ENCODE results near the gene GDF3.

The GDF3 gene

GRCh38 chr12:7666595-7666994 lies 29.0 kb downstream of the GDF3 start:
- no peak for DNase-seq

- no peak for DNase-seq
These were observed 33.8 kb downstream of the GDF3 start for GRCh38 chr12:7661741-7662140.

DNA sequence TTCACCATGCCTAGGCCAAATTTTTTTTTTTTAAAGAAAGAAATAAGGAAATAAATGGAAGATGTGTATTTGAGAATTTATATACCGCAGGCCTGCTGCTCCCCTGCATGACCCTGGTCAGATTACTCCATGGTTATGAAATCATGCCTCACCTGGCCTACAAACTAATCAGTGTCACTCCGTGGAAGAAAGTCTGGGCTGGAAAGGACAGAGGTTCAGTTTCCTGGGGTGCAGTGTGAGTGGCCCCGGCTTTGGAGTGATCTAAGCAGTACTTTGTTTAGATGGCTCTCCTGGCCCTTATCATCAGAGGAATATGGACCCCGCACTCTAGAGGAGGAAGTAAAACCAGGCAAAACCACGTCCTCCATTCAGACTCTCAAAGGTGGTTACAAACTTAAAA lies 39.5 kb downstream of the GDF3 start:
- no peak for DNase-seq

- no peak for DNase-seq
These were observed 45.5 kb downstream of the GDF3 start for GRCh38 chr12:7650091-7650490.

- no peak for DNase-seq
These were observed 48.5 kb downstream of the GDF3 start for GRCh38 chr12:7647071-7647470.

DNA sequence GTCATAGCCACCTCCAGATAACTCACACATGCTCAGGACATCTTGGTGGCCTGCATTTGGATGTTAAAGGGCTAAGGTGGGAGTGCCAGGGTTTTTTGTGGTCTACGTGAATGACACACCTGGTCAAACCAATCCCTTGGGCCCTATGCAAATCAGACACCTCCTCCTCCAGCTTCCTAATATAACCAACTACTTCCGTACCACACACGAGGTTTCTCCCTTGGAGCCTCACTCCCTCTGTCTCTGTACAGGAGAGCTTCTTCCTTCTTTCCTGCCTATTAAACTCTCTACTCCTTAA lies 49.4 kb downstream of the GDF3 start:
- DNase-seq, result no peak

DNA sequence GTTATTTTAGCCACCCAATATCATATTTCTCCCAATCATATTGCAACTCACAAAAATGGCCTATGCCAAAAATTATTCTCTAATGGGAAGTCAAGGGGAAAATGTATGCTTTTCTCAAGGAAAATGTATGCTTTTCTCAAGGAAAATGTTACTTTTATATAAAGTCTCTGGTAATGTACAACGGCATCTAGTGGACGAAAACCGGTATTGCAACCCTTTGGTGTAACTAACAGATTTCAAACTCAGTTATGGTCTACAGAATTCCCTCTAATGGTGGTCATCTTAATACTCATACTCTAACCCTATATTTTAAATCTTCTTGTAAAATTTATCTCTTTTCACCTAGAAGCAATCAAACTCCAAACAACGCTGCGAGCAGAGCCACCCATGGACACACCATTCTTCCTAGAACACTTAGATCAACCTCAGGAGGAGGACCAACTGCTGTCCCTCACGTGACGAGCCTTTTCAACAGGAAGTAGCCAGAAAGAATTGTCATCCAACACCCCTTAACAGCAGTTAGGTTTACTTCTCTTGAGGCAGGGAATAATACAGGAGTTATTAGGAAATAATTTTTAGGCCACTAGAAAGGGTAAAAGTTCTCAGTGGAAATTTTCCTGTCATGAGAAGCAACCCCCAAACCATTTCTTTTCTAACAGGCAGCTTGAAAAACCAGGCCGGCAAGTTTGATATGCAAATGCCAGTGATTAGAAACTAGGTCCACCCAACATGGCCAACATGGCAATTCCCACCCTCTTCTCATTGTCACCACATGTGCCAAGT lies 50.0 kb downstream of the GDF3 start:
- peak; percentile 12 for DNase-seq

GRCh38 chr12:7642876-7643309 lies 52.7 kb downstream of the GDF3 start:
- DNase-seq, result no peak

DNA sequence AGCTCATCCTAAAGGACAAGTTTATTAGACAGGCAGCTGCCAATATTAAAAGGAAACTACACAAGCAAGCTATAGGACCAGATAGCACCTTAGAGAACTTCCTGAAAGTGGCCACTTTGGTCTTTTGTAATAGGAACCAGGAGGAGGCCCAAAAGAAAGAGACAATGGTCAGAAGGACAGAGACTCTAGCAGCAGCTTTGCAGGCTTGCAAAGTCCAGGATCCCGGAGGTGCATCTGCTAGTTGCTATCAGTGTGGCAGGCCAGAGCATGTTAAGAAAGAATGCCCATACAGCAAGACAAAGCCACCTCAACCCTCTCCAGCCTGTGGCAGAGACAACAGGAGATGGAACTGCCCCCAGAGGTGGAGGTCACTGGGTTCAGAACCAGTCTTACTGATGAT lies 53.3 kb downstream of the GDF3 start:
- no peak for DNase-seq

DNA sequence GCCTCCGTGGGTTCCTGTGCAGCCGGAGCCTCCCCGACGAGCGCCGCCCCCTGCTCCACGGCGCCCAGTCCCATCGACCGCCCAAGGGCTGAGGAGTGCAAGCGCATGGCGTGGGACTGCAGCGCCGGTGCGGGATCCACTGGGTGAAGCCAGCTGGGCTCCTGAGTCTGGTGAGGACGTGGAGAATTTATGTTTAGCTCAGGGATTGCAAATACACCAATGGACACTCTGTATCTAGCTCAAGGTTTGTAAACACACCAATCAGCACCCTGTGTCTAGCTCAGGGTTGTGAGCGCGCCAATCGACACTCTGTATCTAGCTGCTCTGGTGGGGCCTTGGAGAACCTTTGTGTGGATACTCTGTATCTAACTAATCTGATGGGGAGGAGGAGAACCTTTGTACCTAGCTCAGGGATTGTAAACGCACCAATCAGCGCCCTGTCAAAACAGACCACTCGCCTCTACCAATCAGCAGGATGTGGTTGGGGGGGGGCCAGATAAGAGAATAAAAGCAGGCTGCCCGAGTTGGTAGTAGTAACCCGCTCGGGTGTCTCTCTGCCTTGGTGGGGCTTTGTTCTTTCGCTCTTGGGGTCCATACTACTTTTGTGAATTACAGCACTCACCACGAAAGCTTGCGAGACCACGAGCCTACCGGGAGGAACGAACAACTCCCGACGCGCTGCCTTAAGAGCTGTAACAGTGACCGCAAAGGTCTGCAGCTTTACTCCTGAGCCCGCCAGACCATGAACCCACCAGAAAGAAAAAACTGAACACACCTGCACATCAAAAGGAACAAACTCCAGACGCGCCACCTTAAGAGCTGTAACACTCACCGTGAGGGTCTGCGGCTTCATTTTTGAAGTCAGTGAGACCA lies 55.2 kb downstream of the GDF3 start:
- DNase-seq, result peak; percentile 30

Measured in T-helper 9 cell (primary cell).